Fibroblast of the aortic adventitia (primary cell): ENCODE data around the gene CHTOP. TPM values are rescaled to one million over a fixed set of nuclear protein-coding genes. Genes with fewer than 3 reads are reported as not detected.

Source experiments
- DNase-seq: peaks from one replicate; pipeline ENCODE4 v3.0.0-alpha.2; 2010; ENCODE audit warnings: low read depth
- H3K4me3 ChIP-seq: 2 replicates; pipeline ENCODE4 v1.5.1; 2011; ENCODE audit warnings: low read depth, mild to moderate bottlenecking, control low read depth, low read length, moderate library complexity
- CTCF ChIP-seq: IDR thresholded peaks from 2 replicates; pipeline ENCODE4 v1.5.1; 2011; ENCODE audit warnings: mild to moderate bottlenecking, low read length, control low read depth, inconsistent platforms; ENCODE audit not compliant: insufficient read depth
- total RNA-seq: library from RNA; depleted of rRNA; stranded (reverse); fragments of >200 nt; gene quantifications from 2 replicates; pipeline ENCODE4 v1.2.3, GENCODE V29; 2012; ENCODE audit warnings: low replicate concordance

Gene CHTOP
- total RNA-seq, 1 donor: 44.6 TPM

GRCh38 chr1:153612755-153613331 is 21.0 kb upstream of the CHTOP start, which contains the start of gene S100A16:
TSS of gene S100A16 (minus strand) at chr1:153613137. CDS start at chr1:153608151, 4,986 bp downstream.
- TF ChIP-seq CTCF: no peak
- peak; percentile 67 for DNase-seq
- peak within 1 kb of the TSS; percentile 85 for H3K4me3 ChIP-seq

GRCh38 chr1:153613406-153613805 is 20.5 kb upstream of the CHTOP start:
- H3K4me3 ChIP-seq: peak overlapping the region; percentile 85
- no peak for TF ChIP-seq CTCF
- DNase-seq: no peak

- no peak overlapping the region for H3K4me3 ChIP-seq
- DNase-seq: no peak
- TF ChIP-seq CTCF: peak; percentile 29
Measured at GRCh38 chr1:153614189-153614900, 19.5 kb upstream of the CHTOP start.

DNA sequence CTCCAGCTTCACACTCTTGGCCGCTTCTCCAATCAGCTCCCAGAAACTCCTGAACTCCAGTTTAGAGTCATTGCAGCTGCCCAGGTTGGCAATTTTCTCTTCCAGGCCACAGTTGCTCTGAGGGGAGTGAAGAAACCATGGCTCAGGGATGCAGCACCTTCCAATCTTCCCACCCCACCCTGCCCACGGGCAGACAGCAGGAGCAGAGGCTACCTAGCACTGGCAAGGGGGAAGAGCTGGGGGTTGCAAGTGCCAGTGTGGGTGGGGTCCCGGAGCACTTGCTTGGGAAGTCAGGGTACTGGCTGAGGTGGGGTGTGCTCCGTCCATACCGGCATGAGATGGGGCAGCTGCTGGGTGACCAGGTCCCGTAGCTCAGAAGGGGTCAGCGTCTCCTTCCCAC is 19.0 kb upstream of the CHTOP start:
- no peak for DNase-seq
- H3K4me3 ChIP-seq: no peak overlapping the region
- no peak for TF ChIP-seq CTCF

DNA sequence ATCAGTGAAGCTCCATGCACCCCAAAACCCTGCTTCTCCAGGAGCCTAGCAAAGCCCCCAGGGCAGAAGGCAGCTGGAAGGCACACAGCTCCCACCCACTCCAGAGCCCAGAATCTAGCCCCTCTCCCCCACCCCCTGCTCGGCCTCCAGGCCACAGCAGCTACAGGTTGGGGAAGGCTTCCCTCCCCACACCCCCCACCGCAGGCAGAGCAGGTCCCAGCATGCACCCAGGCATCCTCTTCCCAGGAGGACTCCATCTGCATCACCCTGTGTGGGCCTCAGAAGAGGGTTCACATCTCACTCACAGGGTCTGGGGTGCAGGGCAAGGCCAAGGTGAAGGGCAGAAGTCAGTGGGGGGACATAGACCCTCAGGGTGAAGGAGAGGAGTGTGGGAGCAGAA is 18.5 kb upstream of the CHTOP start:
- no peak overlapping the region for H3K4me3 ChIP-seq
- DNase-seq: no peak
- no peak for TF ChIP-seq CTCF

DNA sequence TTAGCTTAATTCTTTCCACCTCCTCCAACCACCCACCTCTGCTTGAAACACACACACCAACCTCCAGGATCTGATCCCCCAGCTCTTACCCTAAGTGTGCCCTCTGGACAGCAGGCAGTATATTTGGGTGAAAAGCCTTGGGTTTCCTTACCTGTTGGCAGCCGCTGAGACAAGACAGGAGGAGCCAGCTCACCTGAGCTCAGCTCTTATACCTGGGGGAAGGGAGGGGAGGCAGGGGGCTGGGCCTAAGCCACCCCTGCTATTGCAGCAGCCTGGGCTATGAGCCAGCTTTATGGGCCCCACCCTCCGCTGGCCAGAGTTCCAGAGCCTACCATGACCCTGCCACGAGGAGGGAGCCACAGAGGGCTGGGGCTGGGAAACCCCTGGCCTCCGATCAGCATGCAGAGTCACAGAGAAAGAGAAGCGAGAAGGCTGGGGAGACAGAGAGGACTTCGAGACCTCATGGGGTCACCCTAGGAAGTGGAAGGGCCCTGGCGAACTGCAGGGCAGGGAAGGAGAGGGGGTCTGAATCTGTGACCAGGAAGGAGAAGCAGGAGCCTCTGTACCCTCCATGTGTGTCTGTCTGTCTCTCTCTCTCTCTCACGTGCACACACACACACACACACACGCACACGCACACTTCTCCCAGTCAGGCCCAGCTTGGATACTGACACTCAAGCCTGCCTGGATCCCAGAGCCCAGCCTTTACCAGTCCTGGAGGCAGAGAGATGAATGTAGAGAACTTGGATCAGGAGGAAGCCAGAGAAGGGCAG is 17.5 kb upstream of the CHTOP start, which contains the start of gene S100A14:
Gene S100A14, minus strand, starts transcription at position 182 of the 773 bp plus-strand sequence. CDS start 467 bp downstream, outside the sequence.
- TF ChIP-seq CTCF: no peak
- no peak within 1 kb of the TSS for H3K4me3 ChIP-seq
- DNase-seq: no peak
